Central memory CD8-positive, alpha-beta T cell (primary cell): Measurements from ENCODE around the gene CROCC2.
A peak's percentile ranks its signal among the peaks of the same experiment; 100 is the strongest.

Experiments used
- ATAC-seq: fragments of 150-1000 bp; cut with Tn5 transposase; replicated peaks from 2 replicates; pipeline ENCODE4 v1.10.0; 2022; ENCODE audit warnings: mild to moderate bottlenecking, moderate FRiP score, moderate number of reproducible peaks; ENCODE audit not compliant: poor library complexity, severe bottlenecking; ENCODE audit errors: extremely low read depth
- DNase-seq, 2 donors: peaks; one replicate each; pipeline ENCODE4 v3.0.0; 2021; ENCODE audit warnings: low spot score in 2 of 2
- H3K27ac Mint-ChIP-seq: one replicate; pipeline ENCODE4 v1.8.0; 2022; ENCODE audit warnings: low read depth, mild to moderate bottlenecking, moderate library complexity, mixed read lengths
- H3K27me3 Mint-ChIP-seq: one replicate; pipeline ENCODE4 v1.8.0; 2022; ENCODE audit warnings: mixed read lengths
- H3K36me3 Mint-ChIP-seq: one replicate; pipeline ENCODE4 v1.8.0; 2022; ENCODE audit warnings: mild to moderate bottlenecking, moderate library complexity, mixed read lengths; ENCODE audit not compliant: insufficient read depth
- H3K4me1 Mint-ChIP-seq: one replicate; pipeline ENCODE4 v1.8.0; 2022; ENCODE audit warnings: mixed read lengths
- H3K4me3 Mint-ChIP-seq: one replicate; pipeline ENCODE4 v1.8.0; 2022; ENCODE audit warnings: mild to moderate bottlenecking, moderate library complexity, mixed read lengths
- H3K9me3 Mint-ChIP-seq: one replicate; pipeline ENCODE4 v1.8.0; 2022; ENCODE audit warnings: mixed read lengths

CROCC2 gene

GRCh38 chr2:241007111-241007510 is 101.0 kb downstream of the CROCC2 start:
- H3K27ac Mint-ChIP-seq: no peak overlapping the region
- peaks cover 27% of the 10 kb centered on the region for H3K27me3 Mint-ChIP-seq
- DNase-seq (no peak), ATAC-seq (no peak)
- H3K36me3 Mint-ChIP-seq: peaks cover 1% of the 10 kb centered on the region
- no peak overlapping the region for H3K4me3 Mint-ChIP-seq
- peaks cover 5% of the 10 kb centered on the region for H3K4me1 Mint-ChIP-seq
- peaks cover 21% of the 10 kb centered on the region for H3K9me3 Mint-ChIP-seq

- Mint-ChIP-seq H3K27me3 (peaks cover 27% of the 10 kb centered on the region), H3K4me3 (no peak overlapping the region), H3K36me3 (peaks cover 1% of the 10 kb centered on the region), H3K4me1 (peaks cover 5% of the 10 kb centered on the region), H3K27ac (no peak overlapping the region), H3K9me3 (peaks cover 20% of the 10 kb centered on the region)
- ATAC-seq (no peak), DNase-seq (no peak)
Observed at GRCh38 chr2:241007880-241008710, 102.0 kb downstream of the CROCC2 start.

- H3K4me1 Mint-ChIP-seq: peaks cover 5% of the 10 kb centered on the region
- peaks cover 1% of the 10 kb centered on the region for H3K36me3 Mint-ChIP-seq
- H3K9me3 Mint-ChIP-seq: peaks cover 14% of the 10 kb centered on the region
- H3K27me3 Mint-ChIP-seq: peaks cover 27% of the 10 kb centered on the region
- ATAC-seq (no peak), DNase-seq (peak in 1 of 2 donors; percentile 7)
- H3K4me3 Mint-ChIP-seq: peak overlapping the region; percentile 51
- H3K27ac Mint-ChIP-seq: peak overlapping the region; percentile 74
Observed at GRCh38 chr2:241008711-241009121, 102.6 kb downstream of the CROCC2 start.

GRCh38 chr2:241009191-241009590 is 103.1 kb downstream of the CROCC2 start:
- peak overlapping the region; percentile 51 for H3K4me3 Mint-ChIP-seq
- ATAC-seq (no peak), DNase-seq (no peak)
- peaks cover 10% of the 10 kb centered on the region for H3K9me3 Mint-ChIP-seq
- peaks cover 1% of the 10 kb centered on the region for H3K36me3 Mint-ChIP-seq
- H3K27ac Mint-ChIP-seq: peak overlapping the region; percentile 74
- peaks cover 27% of the 10 kb centered on the region for H3K27me3 Mint-ChIP-seq
- peaks cover 5% of the 10 kb centered on the region for H3K4me1 Mint-ChIP-seq

- H3K4me1 Mint-ChIP-seq: peaks cover 5% of the 10 kb centered on the region
- peak overlapping the region; percentile 51 for H3K4me3 Mint-ChIP-seq
- peak; percentile 54 for ATAC-seq
- peaks cover 10% of the 10 kb centered on the region for H3K9me3 Mint-ChIP-seq
- DNase-seq: peak in 1 of 2 donors; percentile 8
- peaks cover 27% of the 10 kb centered on the region for H3K27me3 Mint-ChIP-seq
- H3K27ac Mint-ChIP-seq: peak overlapping the region; percentile 74
- peaks cover 1% of the 10 kb centered on the region for H3K36me3 Mint-ChIP-seq
Observed at GRCh38 chr2:241009601-241010530, 103.7 kb downstream of the CROCC2 start.

GRCh38 chr2:241010531-241011295 is 104.6 kb downstream of the CROCC2 start:
- Mint-ChIP-seq H3K36me3 (no peaks in the 10 kb centered on the region), H3K4me1 (peaks cover 5% of the 10 kb centered on the region), H3K9me3 (peaks cover 7% of the 10 kb centered on the region), H3K4me3 (no peak overlapping the region), H3K27ac (no peak overlapping the region), H3K27me3 (peaks cover 23% of the 10 kb centered on the region)
- no peak for DNase-seq
- ATAC-seq: no peak

- H3K4me1 Mint-ChIP-seq: peaks cover 5% of the 10 kb centered on the region
Observed at GRCh38 chr2:241011296-241011600, 105.1 kb downstream of the CROCC2 start.

GRCh38 chr2:241011751-241012510 is 105.8 kb downstream of the CROCC2 start:
- Mint-ChIP-seq H3K27me3 (peaks cover 20% of the 10 kb centered on the region), H3K4me1 (peaks cover 5% of the 10 kb centered on the region), H3K36me3 (no peaks in the 10 kb centered on the region), H3K27ac (no peak overlapping the region), H3K4me3 (no peak overlapping the region), H3K9me3 (no peaks in the 10 kb centered on the region)
- ATAC-seq (no peak), DNase-seq (no peak)

More at GRCh38 chr2:241011296-241011600, 105.1 kb downstream of the CROCC2 start:
- Mint-ChIP-seq H3K4me3 (no peak overlapping the region), H3K36me3 (no peaks in the 10 kb centered on the region), H3K9me3 (peaks cover 1% of the 10 kb centered on the region), H3K27me3 (peaks cover 20% of the 10 kb centered on the region), H3K27ac (no peak overlapping the region)
- DNase-seq (no peak), ATAC-seq (no peak)

GRCh38 chr2:241014224-241014623 is 108.1 kb downstream of the CROCC2 start:
- H3K4me3 Mint-ChIP-seq: no peak overlapping the region
- ATAC-seq (no peak), DNase-seq (no peak)
- H3K27me3 Mint-ChIP-seq: peaks cover 5% of the 10 kb centered on the region
- H3K9me3 Mint-ChIP-seq: no peaks in the 10 kb centered on the region
- peaks cover 1% of the 10 kb centered on the region for H3K4me1 Mint-ChIP-seq
- no peak overlapping the region for H3K27ac Mint-ChIP-seq
- no peaks in the 10 kb centered on the region for H3K36me3 Mint-ChIP-seq

GRCh38 chr2:241014764-241015163 is 108.6 kb downstream of the CROCC2 start:
- H3K9me3 Mint-ChIP-seq: no peaks in the 10 kb centered on the region
- ATAC-seq (no peak), DNase-seq (no peak)
- H3K4me3 Mint-ChIP-seq: no peak overlapping the region
- no peak overlapping the region for H3K27ac Mint-ChIP-seq
- no peaks in the 10 kb centered on the region for H3K27me3 Mint-ChIP-seq
- H3K4me1 Mint-ChIP-seq: no peaks in the 10 kb centered on the region
- H3K36me3 Mint-ChIP-seq: no peaks in the 10 kb centered on the region

- Mint-ChIP-seq H3K4me1 (no peaks in the 10 kb centered on the region), H3K4me3 (no peak overlapping the region), H3K9me3 (no peaks in the 10 kb centered on the region), H3K27me3 (no peaks in the 10 kb centered on the region), H3K36me3 (no peaks in the 10 kb centered on the region), H3K27ac (no peak overlapping the region)
- ATAC-seq: no peak
- DNase-seq: no peak
Observed at GRCh38 chr2:241015439-241015838, 109.3 kb downstream of the CROCC2 start.
